Cardiac muscle cell (in vitro differentiated cells and primary cell): ENCODE data around the gene WNT3. TPM values are rescaled to one million over a fixed set of nuclear protein-coding genes. Genes with fewer than 3 reads are reported as not detected.
"Not testable (repeated sequence)": the region's sequence is repeated elsewhere in the genome, so short reads cannot be mapped to it uniquely, and the experiment has no call there.

ENCODE experiments used
- DNase-seq, 2 donors: peaks; one replicate each; pipeline versions ENCODE4 v3.0.0 to v3.0.0-alpha.2; 2010 to 2017; ENCODE audit warnings: low read depth in 1 of 2, low spot score in 1 of 2
- H3K27ac ChIP-seq: fragments of 200-600 bp; sonication (generic); 2 replicates; pipeline ENCODE4 v1.5.1; 2016
- H3K27me3 ChIP-seq: fragments of 200-600 bp; sonication (generic); 2 replicates; pipeline ENCODE4 v1.6.0; 2016; ENCODE audit warnings: control low read depth
- H3K36me3 ChIP-seq: fragments of 200-600 bp; sonication (generic); 2 replicates; pipeline ENCODE4 v1.5.1; 2016; ENCODE audit warnings: control low read depth
- H3K4me1 ChIP-seq: fragments of 200-600 bp; sonication (generic); 2 replicates; pipeline ENCODE4 v1.8.1; 2017; ENCODE audit warnings: low read depth, mild to moderate bottlenecking, mixed run types
- H3K4me3 ChIP-seq: fragments of 200-600 bp; sonication (generic); 2 replicates; pipeline ENCODE4 v1.5.1; 2016; ENCODE audit warnings: mild to moderate bottlenecking
- H3K9me3 ChIP-seq: fragments of 200-600 bp; sonication (generic); 2 replicates; pipeline ENCODE4 v1.5.1; 2017; ENCODE audit warnings: low read depth, mild to moderate bottlenecking, control low read depth
- CTCF ChIP-seq: IDR thresholded peaks from 2 replicates; pipeline ENCODE4 v1.5.1; 2012; ENCODE audit warnings: low read depth, mild to moderate bottlenecking, low read length
- polyA plus RNA-seq: library from polyadenylated mRNA; unstranded; fragments of >200 nt; fragmentation: Nextera tagmentation; extraction: Ambion mirVana; gene quantifications from 2 replicates; pipeline ENCODE4 v1.2.1, GENCODE V29; 2016
- total RNA-seq: library from RNA; depleted of rRNA; stranded (reverse); fragments of >200 nt; gene quantifications from 2 replicates; pipeline ENCODE4 v1.2.3, GENCODE V29; 2016

The WNT3 gene
- total and polyA plus RNA-seq, 2 experiments from 2014 or later, result 5.8 to 7.3 TPM

DNA sequence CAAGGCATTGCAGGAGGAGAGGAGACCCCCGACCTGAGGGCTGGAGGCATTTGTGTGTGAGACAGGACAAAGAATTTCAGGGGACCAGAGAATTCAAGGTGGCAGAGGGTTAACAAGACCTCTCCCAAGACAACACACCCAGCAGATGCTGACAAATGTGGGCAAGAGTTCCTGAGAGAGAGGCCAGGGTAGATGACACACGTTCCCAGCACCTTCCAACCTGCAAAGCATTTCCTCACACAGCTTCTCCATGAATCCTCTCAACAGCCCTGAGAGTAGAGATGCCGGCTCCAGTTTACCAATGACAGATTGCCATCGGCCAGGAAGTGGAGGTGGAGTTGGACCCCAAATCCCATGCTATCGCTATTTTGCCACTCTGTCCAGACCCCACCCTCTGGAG lies 25.0 kb downstream of the WNT3 start:
- no peaks in the 10 kb centered on the region for H3K27me3 ChIP-seq
- no peaks in the 10 kb centered on the region for H3K9me3 ChIP-seq
- no peaks in the 10 kb centered on the region for H3K36me3 ChIP-seq
- DNase-seq, result no peak
- no peak for TF ChIP-seq CTCF
- no peak overlapping the region for H3K27ac ChIP-seq
- H3K4me1 ChIP-seq, result no peaks in the 10 kb centered on the region
- no peak overlapping the region for H3K4me3 ChIP-seq

- DNase-seq, H3K36me3 ChIP-seq, H3K27ac ChIP-seq, H3K4me1 ChIP-seq, H3K9me3 ChIP-seq, H3K4me3 ChIP-seq, H3K27me3 ChIP-seq: not testable (repeated sequence)
Observed at GRCh38 chr17:46793023-46793422, 25.5 kb downstream of the WNT3 start.

DNA sequence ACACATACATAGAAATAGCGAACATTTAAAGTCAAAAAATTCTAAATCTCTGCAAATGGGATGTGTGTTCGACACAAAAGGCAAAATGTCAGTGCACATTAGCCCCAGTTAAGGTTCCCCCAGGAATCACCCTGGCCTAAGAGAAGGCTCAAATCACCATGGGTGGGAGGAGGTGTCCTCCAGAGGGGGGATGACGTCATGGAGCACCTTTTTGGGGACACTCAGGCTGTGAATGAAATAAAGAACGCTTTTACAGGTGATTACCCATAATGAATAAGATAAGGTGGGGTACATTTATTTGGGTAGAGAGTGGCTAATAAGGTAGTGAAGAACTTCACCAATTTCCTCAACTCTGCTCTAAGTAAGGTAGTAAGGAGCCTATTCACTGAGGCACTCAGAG lies 26.4 kb downstream of the WNT3 start:
- Histone ChIP-seq H3K9me3 (no peaks in the 10 kb centered on the region), H3K27ac (no peak overlapping the region), H3K4me3 (no peak overlapping the region), H3K36me3 (no peaks in the 10 kb centered on the region), H3K4me1 (no peaks in the 10 kb centered on the region), H3K27me3 (no peaks in the 10 kb centered on the region)
- DNase-seq, result no peak
- TF ChIP-seq CTCF, result no peak

DNA sequence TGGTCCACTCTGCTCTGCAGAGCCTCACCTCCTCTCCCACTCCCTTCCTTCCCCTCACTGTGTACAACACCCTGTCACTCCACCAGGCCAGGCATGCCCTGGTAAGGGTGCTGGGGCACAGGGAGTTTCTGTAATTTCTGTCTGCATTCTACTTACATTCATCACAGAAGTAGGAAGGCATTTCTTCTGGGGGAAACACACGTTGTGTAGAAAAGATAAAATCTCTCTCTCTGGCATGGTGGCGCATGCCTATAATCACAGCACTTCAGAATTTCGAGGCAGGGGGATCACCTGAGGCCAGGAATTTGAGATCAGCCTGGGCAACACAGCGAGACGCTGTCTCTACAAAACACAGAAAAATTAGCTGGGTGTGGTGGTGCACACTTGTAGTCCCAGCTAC lies 27.0 kb downstream of the WNT3 start:
- H3K4me3 ChIP-seq, result no peak overlapping the region
- DNase-seq, result no peak
- H3K9me3 ChIP-seq, result no peaks in the 10 kb centered on the region

DNA sequence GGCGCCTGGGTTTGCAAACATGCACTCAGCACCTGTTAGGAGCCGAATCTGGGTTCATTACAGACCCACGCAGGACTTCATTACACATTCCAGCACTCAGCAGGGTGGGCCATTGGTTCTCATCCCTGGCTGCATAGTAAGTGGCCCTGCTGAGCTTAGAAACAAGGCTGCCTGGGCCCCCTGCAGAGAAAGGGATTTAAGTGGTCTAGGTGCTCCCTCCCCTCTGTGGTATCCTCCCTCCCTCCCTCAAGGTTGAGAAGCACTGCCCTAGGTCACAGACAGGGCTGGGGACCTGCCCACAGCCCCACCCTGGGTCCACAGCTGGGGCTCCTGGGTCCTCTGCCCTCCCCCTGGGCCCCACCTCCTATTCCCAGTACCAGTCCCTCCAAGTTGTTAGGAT lies 28.3 kb downstream of the WNT3 start:
- no peaks in the 10 kb centered on the region for H3K27me3 ChIP-seq
- no peak overlapping the region for H3K4me3 ChIP-seq
- no peak for DNase-seq
- H3K9me3 ChIP-seq, result no peaks in the 10 kb centered on the region
- no peaks in the 10 kb centered on the region for H3K36me3 ChIP-seq
- H3K27ac ChIP-seq, result no peak overlapping the region
- no peak for TF ChIP-seq CTCF
- peaks cover 4% of the 10 kb centered on the region for H3K4me1 ChIP-seq

More for the DNA sequence above, 27.0 kb downstream of the WNT3 start:
- H3K27me3 ChIP-seq, result no peaks in the 10 kb centered on the region
- H3K4me1 ChIP-seq, result no peaks in the 10 kb centered on the region
- no peak for TF ChIP-seq CTCF
- H3K36me3 ChIP-seq, result no peaks in the 10 kb centered on the region
- H3K27ac ChIP-seq, result no peak overlapping the region

GRCh38 chr17:46789610-46790009 lies 28.9 kb downstream of the WNT3 start:
- Histone ChIP-seq H3K27ac (no peak overlapping the region), H3K4me1 (peaks cover 4% of the 10 kb centered on the region), H3K9me3 (no peaks in the 10 kb centered on the region), H3K4me3 (no peak overlapping the region), H3K36me3 (no peaks in the 10 kb centered on the region), H3K27me3 (no peaks in the 10 kb centered on the region)
- TF ChIP-seq CTCF, result no peak
- no peak for DNase-seq
